KBM-7 (cell line): Measurements from ENCODE around the gene LRP1B.

Experiments used
- DNase-seq: peaks from one replicate; pipeline ENCODE4 v3.0.0-alpha.2; 2015
- in situ Hi-C: fragments of 300-500 bp; cut with MboI; formaldehyde crosslinking; loops from 2 replicates; pipeline ENCODE4 v1.14.3; 2020; ENCODE audit warnings: low sequenced_read_pairs, low pct_unique_long_range_greater_than_20kb, mixed read lengths

The LRP1B gene

DNA sequence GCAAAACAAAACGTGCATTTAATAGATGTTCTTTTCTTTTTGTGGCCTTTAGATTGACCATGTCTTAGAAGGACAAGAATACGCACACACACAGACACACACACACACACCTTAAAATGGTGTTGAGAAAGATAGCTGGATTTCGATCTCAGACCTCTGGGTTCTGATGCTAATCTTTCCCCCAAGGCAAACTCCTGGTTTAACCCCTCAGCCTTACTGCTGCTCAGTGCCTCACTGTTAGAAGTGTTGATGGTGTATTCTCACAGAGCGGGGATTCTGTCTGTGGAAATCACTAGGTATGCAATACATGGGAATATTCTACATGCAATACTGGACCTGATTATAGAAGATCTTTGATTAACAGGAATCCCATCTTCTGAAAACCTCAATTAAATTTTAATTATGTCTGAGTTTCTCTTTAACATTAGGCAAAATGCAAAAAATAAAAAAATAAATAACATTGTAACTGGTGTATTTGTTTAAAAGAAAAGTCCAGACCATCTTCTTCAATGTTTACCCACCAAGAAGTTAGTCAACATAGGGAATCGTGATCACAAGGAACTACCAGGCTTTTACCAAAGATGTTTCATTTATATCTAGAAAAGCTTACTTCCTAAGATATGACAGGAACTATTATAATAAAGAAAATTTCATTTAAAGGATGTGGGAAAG lies 613.5 kb downstream of the LRP1B start:
- in situ Hi-C loops = no loop called here
- no peak for DNase-seq

DNA sequence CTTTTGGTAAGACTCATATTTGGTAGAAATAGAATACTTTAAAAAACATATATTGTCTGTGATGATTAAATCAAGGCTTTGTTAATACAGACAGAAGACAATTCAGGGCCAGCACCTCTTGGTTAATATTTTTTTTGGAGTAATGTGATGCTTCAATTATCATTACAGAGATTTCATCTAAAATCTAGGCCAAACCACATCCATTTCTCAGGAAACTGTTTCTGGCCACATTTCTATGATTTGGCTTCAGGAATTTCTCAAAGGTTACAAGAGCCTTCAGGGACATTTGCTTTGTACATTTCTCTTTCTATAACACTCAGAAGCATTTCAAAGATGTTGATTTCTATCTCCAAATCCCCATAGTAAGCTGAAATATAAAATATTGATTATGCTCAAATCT lies 614.9 kb downstream of the LRP1B start:
- no peak for DNase-seq
- in situ Hi-C loops = no loop called here

DNA sequence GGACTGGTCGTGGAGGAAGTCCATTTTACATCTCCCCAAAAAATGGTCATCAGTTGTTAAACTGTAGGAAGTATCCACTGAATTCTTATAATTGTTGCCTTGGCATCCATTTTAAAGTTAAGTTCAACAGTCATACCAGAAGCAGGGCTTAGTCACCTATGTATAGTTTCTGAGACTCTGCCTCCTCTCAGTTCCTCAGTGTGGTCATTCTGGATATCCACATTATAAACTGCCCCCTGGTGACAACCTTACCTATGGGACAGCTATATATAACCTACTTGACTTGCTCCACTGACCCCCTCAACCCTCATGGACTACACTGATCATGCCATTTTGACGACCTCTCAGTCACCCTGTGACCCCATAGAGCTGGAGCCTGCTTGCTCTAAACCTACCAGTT lies 617.0 kb downstream of the LRP1B start:
- DNase-seq = no peak
- in situ Hi-C loops = no loop called here

DNA sequence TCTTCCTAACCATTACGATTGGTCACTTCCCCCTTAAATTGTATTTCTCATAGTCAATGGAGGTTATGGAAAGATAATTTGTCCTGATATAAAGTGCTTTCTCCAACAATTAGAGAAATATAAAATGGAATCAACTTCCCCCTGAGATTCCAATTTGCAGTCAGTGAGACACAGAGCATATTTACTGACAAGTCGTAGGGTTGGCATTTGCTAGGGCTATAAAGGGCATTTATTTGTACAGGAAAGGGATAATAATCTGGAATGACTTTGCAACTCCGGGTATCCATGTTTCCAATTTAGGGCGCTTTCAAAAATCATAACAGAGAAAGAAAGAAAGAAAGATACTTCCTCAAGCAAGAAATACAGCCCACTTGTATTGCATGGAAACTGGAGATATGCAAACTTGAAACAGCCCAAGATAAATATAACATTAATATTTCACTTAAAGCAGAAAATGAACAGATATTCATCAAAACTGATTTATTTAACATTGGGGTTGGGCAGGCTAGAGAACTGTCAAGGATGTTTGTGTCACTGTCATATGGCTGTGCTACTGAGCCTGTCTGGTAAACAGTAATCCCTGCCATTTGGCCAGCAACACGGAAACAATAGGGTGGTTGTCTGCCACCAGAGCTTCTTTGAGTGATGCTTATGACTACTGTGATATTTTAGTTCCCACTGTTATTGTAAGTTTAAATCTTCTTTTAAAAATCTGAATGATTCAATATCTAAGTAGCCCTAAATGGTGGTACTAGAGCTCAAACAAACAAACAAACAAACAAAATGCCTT lies 621.8 kb downstream of the LRP1B start:
- DNase-seq = no peak
- in situ Hi-C loops = no loop called here

DNA sequence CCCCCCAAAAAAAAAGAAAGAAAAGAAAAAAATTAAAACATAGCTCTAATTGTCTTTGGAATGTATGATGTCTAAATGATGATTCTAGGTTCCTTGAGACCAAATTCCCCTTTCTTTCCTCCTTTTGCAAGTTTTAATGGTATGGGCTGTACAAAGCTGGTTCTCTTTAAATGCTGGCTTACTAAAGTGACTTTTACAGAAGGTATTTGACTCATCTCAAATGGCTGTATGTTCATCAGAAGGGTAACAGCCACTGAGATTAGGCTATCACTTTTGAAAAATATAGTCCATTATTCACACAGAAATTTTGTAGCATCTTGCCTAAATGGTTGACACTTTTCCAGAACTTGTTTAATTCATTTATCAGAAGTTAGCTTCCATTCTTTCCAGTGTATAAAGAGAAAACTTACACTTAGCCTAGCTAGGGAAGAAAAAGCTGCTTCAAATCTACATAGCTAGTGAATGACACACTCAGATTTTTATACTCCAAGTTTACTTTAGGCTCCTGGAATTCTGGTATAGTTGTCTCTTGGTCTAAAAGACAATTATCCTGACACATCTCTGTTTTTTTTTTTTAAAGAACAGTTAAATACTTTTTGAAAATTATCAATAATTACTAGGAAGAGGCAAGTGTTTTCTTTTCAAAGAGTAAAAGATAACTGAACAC lies 622.6 kb downstream of the LRP1B start:
- in situ Hi-C loops = no loop called here
- DNase-seq = no peak

DNA sequence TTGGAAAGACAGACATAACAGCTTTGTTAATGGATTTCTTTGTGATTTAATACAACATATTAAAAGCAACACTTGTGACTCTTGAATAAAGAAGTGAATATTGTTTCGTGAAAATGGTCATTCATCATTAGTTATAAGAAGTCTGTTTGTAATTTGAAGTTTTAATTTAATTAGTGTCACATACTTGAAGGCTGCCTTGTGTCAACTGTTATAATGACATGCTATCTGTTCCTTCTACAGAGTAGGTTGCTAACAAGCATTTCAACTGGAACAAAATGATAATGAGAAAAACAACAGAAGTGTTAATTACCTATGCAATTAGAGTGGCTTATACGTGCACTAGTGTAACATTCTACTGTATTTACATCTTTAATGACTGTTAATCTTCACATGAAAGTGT lies 624.7 kb downstream of the LRP1B start:
- no peak for DNase-seq
- in situ Hi-C loops = no loop called here

DNA sequence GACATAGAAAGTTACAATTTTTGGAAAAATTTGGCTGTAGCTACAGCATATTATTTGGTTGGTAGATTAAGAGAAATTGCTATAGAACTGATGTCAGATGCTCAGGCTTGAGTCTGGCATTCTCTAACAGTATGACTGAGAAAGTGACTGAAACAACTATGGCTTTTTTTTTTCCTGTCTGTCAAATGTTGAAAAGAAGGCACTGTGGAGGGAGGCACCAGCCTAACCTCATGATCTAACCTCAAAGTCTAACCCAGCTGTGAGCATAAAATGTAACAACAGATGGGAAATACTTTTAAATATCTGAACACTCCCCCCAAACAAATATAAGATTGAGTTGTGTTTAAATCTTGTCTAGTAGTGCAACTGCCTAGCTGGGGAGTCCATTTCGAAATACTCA lies 629.1 kb downstream of the LRP1B start:
- peak; percentile 8 for DNase-seq
- in situ Hi-C loops = no loop called here

DNA sequence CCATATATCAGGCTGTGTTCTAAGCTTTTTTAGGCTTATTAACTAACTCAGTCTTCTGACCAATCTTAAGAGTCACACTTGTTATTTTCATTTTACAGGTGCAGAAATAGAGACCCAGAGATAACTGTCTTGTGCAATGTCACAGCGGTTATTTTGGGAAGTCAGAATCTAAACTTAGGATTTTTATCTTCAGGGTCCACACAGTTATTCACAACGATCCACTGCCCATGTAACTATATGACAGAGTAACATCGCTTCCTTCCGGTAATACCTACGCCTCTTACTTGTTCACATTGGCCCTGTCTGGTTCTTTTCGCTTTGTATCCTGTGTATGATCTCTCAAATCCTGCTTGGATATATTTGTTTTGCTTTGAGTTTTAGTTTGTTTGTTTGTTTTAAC lies 631.7 kb downstream of the LRP1B start:
- in situ Hi-C loops = no loop called here
- peak; percentile 80 for DNase-seq

DNA sequence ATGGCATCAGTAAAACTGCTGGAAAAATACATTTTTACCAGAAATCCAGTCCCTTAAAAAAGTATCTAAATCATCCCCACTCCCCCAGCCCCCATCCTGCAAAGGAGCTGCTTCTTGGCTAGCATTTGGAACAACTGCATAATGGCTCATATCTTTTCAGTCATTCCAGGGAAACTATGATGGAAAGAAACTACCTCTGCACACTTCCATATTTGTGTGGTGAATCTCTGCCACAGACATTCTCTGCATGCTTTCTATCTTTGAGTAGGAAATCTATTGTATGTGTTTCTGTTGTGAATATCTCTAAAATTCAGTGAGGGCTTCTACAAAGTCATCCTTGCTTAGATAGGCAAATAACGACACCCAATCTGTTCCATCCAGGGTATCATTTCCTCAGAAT lies 632.3 kb downstream of the LRP1B start:
- in situ Hi-C loops = no loop called here
- no peak for DNase-seq

DNA sequence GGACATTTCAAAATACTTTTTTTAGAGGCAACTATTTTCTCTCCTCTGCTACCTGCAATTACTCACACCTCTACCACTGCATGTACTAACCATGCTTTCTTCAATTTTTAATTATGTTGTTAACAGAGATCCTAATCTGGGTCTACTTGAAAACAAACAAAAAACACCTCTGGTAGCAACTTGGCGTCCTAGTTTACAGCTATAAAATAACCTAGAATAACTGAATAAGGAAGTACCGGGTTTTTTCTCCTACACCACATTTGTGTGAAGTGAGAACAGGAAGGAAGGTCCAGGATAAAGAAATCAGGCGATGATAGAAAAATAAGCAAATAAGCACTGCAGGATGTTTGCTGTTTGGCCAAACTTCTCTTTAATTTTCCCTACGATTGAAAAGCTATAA lies 633.5 kb downstream of the LRP1B start:
- in situ Hi-C loops = no loop called here
- peak; percentile 53 for DNase-seq

DNA sequence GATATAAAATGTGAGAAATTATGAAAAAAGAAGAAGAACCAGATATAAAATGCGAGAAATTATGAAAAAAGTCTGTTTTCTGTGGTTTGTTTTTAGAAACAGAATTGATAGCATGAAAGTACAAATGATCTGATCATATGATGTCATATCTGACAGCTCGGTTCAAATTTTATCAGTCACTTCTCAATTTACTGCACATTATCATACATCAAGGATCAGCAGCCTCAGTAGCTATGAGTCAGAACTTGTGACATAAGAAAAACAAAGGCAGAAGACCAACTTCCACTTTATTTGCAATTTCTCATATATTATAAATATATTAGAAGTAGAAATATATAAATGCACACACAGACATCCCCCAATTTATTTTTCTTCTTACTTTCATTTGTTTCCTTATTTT lies 634.0 kb downstream of the LRP1B start:
- in situ Hi-C loops = no loop called here

DNA sequence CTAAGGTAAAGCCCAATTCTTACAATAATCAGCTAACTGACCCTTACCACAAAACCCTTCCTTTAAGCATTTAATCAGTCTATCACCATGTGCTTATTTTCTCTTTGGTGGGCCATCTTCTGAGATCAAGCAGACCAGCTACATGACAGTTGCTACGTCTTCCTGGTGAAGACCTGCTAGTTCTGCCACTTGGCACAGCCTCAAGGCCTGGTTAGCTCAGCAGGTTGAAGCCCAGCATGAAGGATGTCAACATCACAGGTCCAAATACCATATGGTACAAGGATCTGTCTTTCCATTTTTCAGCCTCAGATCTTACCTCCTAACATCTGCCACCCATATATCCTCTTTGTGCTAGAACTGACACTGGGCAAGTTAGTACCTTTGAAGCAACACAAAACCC lies 636.9 kb downstream of the LRP1B start:
- no peak for DNase-seq
- in situ Hi-C loops = no loop called here

More for the DNA sequence above, 634.0 kb downstream of the LRP1B start:
- DNase-seq = peak; percentile 10

DNA sequence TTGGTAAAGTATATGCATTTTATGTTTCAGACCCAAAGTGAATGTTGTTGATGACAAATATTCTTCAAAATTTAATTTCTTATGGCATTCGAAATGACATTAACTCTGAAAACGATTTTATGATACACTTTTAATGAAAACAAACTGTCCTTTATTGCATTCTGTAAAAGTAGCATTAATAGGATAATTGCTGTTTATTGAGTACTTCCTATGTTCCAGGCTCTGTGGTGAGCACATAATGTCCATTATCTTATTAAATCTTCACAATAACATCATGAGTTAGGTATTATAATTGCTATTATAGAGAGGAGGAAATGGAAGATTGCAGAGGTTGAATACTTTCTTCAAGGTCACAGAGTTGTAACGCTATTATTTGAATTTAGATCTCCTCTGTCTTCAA lies 638.0 kb downstream of the LRP1B start:
- in situ Hi-C loops = no loop called here
- no peak for DNase-seq

DNA sequence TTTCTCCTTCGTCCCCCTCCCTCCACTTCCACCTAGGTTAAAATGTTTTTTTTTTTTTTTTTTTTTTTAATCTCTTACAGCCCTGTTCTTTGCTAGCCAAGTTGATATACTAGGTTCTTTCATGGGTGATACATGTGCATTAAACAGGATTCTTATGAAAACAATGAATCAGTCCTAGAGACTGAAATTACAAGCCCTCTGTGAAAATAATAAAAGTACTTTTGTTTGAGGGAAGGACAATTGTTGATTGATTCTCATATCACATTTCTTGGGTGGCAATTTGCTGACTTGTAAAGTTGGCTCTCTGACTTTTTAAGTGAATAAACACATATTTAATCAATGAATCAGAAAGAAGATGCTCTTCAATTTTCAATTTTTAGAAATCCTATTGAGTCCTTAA lies 639.9 kb downstream of the LRP1B start:
- in situ Hi-C loops = no loop called here
- DNase-seq = no peak

DNA sequence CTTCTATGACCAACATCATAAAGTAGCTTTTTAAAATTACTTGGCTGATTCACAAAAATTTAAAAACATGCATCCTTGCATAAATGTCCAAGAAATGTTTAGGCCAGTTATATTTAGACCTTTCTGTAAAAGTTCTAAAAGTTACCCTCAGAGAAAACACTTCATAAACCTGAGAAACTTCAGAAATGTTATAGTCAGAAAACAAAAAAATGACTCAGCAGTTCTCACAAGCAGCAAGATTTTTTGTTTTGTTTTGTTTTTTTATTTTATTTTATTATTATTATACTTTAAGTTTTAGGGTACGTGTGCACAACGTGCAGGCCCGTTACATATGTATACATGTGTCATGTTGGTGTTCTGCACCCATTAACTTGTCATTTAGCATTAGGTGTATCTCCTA lies 648.1 kb downstream of the LRP1B start:
- in situ Hi-C loops = no loop called here
- no peak for DNase-seq

DNA sequence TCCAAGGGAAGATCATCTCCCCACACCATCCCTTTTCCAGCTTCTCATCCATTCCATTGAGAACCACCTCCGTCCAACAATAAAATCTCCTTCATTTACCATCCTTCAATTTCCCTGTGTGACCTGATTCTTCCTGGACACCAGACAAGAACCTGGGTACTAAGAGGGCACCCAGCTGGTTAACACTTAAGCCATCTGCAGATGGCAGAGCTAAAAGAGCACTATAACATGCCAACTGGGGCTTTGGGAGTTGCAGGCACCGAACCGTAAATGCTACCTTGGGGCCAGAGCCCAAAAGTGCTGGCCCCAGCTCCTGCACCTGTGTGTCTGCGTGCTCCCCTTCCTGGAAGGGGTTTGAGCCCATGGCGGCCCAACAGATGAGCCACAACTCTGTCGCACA lies 655.0 kb downstream of the LRP1B start:
- in situ Hi-C loops = no loop called here
- no peak for DNase-seq

DNA sequence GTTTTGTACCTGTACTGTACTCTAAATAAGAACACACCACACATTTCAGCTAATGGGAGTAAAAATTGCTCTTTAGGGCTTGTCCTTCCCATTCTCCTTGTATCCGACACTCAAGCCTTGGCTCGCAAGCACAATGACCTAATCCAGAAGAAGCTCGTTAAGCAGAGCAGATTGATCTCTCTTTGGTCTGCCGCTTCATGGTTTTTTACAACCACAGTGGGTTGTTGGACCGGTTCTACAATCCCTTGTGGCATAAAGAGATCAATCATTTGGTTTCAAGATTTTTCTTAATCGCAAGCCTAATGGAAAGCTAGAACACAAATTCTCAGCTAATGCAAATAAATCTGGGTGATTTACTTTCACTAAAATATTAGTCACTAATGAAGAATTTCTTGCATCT lies 662.1 kb downstream of the LRP1B start:
- in situ Hi-C loops = no loop called here
- DNase-seq = no peak

DNA sequence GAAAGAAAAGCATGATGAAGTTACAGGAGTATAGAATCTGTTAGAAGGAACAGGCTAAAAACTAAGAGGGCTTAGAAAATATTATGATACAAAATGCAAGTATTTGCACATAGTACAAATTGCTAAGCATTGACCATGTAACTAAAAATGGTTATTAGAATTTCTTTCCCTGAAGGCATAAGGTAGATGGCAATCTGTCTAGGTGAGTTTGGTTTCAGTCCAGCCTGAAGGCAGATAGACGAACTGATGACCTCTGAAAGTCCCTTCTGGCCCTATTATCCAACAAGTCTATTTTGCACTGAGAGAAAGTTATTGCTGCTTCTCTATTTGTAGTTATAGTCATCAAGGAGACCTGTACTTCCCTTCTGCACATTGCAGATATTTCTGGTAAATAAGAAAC lies 663.5 kb downstream of the LRP1B start:
- in situ Hi-C loops = no loop called here
- DNase-seq = no peak

DNA sequence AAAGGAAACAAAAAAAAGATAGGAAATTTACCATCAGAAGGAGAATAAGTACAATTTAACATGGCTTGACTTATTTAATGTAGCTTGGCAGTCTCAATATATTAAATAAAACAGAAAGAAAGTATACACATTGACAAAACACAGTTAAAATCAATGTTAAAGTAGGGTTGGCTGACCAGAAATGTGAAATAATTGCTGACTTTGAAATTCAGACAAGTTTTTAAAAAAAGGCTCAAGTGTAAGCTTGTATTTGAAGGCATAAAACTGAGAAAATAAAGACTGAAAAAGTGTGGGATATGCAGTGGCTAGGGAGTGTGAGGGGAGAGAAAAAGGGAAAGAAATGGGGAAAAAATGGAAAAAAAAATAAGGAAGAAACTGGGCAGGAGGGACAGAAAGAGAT lies 665.8 kb downstream of the LRP1B start:
- DNase-seq = no peak
- in situ Hi-C loops = no loop called here

DNA sequence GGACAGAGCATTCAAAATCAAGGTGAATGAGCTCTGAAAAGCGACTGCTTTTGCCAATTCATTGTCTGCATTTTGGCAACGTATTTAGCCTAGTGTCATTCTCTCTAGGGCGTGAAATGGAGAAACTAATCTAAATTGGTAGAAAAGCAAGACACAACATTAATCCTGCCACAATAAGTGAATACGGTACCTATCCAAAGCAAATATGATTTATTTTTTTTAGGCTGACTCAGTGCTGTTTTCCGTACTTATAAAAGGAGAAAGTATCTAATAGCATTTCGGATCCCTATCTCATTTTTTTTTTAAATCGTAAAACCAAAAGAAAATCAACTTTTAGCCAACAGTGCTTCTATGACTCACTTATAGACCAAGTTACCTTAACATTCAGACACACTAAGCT lies 672.5 kb downstream of the LRP1B start:
- in situ Hi-C loops = no loop called here
- DNase-seq = no peak
